CD4-positive, alpha-beta T cell treated with Interferon alpha-2 for 1 hour (primary cell): Measurements from ENCODE around the gene IFI35.
"Not testable (repeated sequence)": the region's sequence is repeated elsewhere in the genome, so short reads cannot be mapped to it uniquely, and the experiment has no call there.

ENCODE experiments used
- DNase-seq, 2 donors: peaks; one replicate each; pipeline ENCODE4 v3.0.0-alpha.2; 2020 to 2022

The IFI35 gene

DNA sequence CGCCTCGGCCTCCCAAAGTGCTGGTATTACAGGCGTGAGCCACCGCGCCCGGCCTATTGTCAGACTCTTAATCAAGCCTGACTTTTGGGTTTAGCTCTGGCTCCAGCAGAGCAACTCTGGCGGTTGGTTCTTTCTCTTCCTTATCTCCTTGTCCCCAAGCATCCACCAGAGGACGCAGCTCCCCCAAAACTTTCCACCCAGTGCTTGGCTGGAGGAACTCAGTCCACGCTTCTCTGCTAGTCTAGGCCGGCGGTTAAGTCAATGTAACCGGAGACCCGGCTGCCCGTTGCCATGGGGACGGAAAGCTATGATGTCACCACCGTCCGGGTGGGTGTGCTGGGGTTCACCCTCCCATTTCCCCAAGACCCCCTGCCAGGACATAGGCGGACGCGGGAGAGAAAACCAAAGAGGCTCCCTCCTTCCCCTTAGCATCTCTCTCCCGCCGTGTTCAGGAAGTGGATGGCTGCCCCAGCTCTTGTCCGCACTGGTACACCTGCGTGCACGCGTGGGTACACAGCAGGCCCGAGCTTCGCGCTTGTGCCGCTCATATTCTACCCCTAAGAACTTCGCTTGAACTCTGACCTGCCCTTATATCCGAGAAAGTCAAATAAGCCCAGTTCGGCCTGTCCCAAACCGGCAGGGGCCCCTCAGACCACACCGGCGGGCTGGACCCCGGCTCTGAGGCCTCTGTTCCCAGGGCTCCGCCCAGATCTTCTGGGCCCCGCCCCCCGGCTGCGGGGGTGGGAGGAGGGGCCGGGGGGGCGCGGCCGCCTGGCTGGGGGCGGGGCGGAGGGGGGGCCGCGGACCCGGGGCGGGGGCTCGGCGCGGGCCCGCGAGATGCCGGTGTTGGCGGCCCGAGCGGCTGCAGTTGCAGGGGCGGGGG, 18.1 kb downstream of the IFI35 start, which contains the start of gene RND2:
Gene RND2 (plus strand): TSS at position 825 of the 883 bp plus-strand sequence. CDS start 117 bp downstream, outside the sequence.
- DNase-seq, result peak; percentile 87 to 88

DNA sequence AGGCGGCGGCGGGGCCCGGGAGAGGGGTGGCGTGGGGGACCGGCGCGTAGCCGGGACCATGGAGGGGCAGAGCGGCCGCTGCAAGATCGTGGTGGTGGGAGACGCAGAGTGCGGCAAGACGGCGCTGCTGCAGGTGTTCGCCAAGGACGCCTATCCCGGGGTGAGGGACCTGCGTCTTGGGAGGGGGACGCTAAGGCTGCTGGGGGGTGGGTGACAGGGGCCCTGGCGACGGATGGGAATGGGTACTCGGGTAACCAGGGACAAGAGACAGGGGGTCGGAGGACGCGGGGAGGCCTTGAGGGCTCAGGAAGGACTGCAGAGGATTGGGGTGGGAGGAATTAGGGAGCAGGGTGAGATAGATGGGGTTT, 18.7 kb downstream of the IFI35 start:
- no peak for DNase-seq

DNA sequence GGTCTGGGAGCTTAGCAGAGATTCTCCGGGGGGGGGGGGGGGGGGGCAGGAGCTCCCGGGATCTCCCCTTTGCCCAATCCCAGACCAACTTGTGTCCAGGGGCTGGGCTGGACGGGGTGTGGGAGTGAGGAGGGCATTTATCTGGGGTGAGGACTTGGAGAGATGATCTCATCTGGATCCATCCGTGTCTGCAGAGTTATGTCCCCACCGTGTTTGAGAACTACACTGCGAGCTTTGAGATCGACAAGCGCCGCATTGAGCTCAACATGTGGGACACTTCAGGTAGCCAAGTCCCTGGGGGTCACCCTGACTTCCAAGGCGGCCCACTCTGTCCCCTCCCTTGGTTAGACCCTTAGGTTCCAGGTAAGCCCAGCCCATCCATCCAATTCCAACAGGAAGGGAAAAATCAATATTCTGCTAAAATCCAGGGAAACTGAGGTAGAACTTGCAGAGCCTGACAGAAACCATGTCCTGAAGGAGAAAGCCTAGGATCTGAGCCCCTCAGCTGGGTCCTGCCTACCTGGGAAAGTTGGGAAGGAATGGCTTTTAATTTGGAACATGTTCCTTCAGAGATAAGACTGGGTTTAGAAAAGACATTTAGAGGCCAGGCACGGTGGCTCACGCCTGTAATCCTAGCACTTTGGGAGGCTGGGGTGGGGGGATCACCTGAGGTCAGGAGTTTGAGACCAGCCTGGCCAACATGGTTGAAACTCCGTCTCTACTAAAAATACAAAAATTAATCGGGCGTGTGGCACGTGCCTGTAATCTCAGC, 19.4 kb downstream of the IFI35 start:
- DNase-seq, result no peak

DNA sequence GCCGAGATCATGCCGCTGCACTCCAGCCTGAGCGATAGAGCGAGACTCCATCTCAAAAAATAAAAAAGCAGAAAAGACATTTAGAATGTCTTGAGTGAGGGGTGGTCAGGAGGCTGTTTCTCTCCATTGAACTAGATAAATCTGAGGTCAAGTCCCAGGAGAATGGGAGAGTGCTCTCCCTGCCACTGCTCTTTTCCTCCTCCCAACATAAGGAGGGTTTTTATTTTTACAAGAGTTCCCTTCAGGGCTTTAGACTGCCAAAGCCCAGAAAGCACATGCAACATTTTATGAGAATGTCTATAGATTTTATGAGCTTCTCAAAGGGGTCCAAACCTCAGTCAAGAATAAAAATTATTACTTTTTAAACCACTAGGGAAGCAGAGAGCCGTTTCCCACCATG, 20.0 kb downstream of the IFI35 start:
- no peak for DNase-seq

DNA sequence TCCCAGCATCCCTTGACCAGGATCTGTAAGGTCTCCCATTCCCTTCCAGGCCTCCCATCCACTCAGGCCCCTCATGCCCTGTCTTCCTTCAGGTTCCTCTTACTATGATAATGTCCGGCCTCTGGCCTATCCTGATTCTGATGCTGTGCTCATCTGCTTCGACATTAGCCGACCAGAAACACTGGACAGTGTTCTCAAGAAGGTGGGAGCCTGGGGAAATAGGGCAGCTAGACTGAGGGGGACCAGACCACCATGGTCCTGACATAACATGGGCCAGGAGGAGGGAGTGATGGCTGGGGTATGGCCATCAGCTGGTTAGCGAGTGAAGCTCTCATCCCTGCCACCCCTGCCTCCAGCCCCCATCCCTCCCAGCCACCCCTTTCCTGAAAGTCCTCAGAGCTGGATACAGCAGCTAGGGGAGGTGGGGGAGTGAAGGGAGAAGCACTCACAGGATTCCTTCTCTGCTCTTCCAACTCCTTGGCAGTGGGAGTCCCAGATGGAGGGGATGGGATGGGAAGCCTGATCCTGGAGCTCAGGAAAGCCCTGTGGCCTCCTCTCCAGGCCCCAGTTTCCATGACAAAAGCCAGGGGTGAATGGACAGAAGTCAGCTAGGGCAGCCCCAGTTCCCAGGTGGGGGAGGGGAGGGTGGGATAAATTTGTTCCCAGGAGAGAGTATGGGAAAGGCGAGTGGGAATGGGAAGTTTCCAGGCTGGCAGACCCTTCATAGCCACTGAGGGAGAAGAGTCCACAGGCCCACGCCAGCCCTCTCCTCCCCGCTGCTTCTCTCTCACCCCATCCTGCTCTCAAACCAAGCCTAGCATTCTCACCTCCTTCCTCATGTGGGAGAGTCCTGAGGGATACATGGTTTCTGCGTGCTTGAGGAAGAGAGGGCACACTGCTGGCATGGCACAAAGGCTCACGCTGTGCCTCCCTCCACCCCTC, 20.8 kb downstream of the IFI35 start:
- DNase-seq, result no peak

DNA sequence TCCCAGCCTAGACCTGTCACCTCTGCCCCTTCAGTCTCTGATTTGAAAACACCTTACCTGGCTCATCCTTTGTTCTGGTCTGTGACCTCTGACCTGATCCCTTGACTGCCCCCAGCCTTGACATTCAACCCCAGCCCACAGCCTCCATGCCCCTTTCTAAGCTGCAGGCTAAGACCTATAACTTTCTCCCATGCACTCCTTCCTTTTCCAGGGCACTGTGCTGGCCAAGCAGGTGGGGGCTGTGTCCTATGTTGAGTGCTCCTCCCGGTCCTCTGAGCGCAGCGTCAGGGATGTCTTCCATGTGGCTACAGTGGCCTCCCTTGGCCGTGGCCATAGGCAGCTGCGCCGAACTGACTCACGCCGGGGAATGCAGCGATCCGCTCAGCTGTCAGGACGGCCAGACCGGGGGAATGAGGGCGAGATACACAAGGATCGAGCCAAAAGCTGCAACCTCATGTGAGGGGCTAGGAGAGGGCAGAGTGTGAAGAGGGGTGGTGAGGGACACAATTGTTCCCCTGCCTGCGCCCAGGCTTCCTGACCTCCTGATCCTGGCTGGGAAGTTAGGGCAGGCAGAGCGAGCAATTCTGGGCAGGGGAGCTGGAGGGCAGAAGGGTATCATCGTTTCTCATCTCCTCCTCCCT, 21.8 kb downstream of the IFI35 start:
- no peak for DNase-seq

DNA sequence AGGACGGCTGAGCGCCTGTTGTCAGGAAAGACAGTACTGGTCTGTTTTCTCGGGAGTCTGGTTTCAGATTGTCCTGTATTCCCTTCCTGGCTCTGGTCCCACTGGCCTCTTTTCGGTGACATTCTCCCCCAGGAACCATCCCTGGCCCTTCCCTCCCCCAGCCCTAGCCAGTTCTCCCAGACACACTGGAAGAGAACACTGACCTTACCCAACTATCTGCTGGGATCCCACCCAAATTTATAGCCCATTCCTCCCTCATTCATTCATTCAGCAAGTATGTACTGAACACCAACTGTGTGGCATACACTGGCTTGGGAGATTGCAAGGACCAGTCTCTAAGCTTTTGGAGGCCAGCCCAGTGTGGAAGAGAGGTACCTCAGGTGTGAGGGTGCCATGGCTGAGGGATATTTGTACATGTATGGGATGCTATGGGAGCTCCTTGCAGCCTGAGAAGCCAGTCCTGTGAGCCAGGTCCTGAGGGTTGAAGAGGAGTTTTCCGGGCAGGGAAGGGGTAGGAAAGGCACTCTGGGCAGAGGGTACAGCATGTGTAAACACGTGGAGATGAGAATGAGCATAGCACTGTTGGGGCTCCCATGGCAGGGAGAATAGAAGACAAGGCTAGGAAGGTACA, 23.7 kb downstream of the IFI35 start:
- DNase-seq, result no peak

DNA sequence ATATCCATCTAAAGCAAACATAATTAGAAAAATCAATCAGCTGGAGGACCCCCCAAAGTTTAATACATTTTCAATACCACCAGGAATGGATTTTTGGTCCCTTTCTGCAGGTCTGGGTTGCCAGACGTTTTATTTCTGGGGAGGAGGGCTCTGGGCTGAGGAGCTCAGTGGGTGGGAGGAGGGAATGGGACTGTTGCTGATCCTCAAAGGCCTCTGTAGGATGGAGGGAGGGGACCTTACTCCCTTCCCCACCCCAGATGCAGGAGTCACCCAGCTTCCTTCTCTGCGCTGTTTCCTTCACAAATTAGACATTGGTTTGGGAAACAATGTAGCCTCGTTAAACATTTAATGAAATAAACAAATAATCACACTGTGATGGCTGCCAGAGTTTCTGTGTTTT, 25.1 kb downstream of the IFI35 start:
- DNase-seq, result no peak

DNA sequence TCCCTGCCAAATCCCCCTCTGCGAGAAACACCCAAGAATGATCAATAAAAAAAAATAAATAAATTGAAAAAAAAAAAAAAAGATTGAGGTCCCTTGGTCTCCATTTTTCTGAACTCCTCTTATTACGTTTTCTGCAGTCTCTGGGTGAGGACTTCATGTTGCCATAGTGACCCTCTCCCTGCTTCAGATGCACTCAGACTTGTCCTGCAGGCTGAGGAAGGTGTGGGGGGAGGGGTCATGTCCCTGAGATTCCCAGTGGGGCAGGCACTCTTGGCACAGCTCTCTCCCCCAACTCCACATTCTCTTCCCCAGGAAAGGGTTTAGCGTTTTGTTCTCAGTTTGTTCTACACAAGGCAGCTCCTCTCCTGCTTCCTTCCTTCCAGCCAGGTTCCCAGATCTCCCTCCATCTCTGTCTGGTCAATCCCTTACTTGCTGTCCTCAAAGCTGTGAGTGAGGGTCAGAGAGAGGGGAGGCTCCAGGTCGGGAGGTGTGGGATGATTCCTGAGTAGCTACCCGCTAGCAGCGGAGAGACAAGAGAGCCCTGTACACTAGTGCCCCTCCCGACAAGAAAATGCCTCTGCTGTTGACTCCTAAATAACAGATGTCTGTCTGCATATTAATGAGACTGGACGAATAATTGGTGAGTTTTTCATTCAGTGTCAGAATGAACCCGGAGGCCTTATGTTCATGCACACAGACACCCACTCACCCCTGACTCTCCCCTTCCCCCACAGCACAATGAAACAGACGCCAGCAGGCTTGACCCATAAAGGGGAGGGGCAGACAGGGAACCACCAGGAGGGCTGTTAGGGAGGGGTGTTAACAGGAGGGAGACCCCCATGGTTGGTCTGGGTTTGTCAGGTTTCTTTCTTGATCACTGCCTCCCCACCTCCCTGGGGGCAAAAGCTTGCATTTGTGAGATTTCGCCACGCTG, 27.6 kb downstream of the IFI35 start:
- no peak for DNase-seq

DNA sequence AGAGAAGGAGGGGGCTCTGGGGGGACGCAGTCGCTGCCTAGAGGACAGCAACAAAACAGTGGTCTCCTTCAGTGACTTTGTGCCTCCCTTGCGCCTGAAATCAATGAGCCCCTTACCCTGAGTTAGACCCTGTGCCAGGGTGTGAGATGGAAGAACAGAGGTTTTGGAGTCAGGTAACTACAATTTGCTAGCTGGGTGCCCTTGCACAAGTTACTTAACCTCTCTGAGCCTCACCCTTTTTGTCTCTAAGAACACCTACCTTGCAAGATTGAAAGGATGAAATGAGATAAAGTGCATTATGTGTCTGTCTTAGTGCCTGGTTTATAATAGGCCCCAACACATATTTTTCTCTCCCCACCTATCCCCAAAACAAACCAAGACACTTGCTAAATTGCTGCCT, 28.3 kb downstream of the IFI35 start:
- DNase-seq, result no peak

DNA sequence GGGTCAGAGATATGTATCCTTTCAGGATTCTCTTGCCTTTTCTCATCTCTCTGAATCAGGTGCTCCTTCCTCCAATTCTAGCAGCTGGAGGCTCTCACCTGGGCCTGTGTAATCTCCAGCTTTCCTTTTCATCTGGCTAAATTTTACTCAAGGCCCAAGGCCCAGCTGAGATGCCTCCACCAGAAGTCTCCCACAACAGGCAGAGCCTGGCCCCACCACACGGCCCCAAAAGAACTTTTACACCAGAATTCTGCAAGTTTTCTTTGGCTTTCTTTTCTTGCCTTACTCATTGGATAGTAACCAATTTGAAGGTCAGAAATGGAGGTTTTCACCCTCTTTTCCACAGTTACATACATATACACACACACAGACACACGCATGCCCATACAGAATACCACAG, 33.1 kb downstream of the IFI35 start:
- no peak for DNase-seq

DNA sequence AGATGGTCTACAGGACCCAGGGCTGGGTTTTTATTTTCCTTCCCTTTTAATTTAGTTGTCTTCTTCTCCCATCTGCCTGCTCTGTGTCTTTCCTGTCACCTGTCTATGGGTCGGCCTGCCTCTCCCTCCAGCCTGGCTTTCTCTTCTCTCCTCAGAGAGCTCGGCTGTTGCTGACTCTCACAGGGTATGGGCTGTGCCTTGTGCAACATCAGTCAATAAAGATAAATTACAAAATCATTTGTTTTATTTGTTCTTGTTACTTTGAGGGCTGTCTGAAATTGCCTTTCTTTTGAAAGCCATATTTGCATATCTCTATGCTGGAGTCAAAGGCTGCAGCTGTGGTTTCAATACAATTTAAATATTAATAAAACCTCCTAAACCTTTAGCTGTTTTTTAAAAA, 34.1 kb downstream of the IFI35 start:
- DNase-seq, result no peak

DNA sequence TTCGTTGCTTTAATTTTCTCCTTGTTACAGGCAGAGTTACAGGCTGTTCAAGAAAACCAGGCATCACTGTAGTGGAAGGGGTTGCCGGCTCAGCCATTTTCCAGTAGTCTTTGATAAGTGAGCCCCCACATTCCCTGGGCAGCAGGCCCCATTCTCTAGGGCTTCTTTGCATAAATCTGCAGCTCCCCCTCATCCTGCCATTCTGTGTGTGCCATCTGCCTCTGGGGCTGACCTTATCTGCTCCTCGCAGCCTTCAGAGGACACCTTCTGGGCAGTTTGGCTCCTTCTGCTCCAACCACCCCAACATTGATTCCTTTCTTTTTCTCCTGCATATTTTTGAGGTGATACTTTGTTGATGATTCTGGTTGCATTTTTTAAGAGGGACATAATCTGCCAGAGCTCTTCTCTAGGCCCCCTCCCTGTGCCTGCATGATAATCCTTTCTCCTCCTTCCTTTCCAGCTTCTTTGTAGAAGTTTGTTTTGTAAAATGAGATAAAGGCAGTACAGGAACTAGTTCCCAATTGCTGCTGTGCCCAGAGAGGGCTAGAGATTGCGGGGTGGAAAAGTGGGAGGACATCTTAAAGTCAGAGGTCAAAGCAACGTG, 35.5 kb downstream of the IFI35 start:
- DNase-seq, result no peak

DNA sequence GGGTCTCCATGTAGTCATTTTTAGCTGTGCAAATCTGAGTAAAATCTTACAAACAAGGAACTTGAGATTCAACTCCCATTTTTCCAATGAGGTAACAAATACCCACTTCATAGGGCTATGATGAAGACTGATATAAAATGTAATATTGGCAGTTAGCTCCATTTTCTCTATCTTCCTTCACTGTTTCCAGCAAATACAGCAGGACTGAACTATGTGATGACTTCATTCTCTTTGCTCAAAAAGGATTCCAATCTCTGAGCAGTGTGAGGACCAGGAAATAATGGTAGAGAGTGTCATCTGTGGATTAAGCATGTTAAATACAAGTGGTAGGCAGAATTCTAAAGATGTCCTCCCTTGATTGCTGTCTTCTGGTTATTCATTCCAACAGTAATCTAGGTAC, 36.7 kb downstream of the IFI35 start:
- no peak for DNase-seq

DNA sequence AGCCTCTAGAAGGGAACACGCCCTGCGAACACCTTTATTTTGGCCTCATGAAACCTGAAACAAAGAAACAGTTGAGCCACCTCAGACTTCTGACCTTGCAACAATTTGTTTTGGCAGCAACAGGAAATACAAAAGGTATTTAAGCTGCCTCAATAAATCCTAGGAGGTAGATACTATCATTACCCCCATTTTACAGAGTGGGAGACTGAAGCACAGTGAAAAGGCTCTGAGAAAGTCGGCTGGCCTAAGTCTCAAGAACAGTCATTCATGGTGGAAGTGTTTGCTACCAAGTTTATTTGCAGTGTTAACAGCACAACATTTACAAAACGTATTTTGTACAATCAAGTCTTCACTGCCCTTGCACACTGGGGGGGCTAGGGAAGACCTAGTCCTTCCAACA, 37.4 kb downstream of the IFI35 start:
- DNase-seq, result no peak

DNA sequence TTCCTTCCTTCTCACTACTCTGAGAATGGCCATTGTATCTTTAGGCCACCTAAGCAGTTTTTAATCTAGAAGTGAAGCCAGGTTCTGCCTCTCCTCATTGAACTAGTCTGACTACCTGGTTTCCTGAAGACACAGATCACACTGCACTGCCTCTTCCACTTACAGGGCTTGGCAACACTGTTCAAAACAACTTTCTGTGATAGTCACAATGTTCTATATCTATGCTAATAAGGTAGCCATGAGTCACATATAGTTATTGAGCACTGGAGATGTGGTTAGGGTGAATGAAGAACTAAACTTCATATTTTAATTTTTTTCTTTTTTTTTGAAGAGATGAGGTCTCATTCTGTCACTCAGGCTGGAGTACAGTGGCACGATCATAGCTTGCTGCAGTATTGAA, 45.4 kb downstream of the IFI35 start:
- no peak for DNase-seq

DNA sequence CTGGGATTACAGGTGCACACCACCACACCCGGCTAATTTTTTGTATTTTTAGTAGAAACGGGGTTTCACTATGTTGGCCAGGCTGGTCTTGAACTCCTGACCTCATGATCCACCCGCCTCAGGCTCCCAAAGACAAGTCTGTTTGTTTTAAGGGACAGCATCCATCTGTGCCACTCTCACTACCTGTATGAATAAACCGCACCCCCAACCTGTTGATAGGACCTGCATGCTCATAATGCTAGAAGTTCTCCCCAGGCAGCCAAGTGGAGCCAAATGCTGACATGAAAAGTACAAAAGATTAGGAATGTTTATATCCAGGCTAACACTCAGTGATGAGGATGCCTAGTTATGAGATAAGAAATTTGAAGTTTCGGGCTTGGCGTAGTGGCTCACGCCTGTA, 46.4 kb downstream of the IFI35 start:
- not testable (repeated sequence) for DNase-seq

DNA sequence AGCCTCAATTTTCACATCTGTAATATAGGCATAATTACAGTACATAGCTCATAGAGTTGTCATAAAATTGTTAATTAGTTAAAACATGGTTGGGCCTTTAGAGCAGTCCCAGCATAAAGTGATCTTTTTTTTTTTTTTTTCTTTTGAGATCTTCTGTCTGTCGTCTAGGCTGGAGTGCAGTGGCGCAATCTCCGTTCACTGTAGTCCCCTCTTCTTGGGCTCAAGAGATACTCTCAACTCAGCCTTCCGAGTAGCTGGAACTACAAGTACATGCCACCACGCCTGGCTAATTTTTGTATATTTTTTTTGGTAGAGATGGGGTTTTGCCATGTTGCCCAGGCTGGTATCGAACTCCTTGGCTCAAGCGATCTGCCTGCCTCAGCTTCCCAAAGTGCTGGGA, 49.5 kb downstream of the IFI35 start:
- DNase-seq, result no peak

DNA sequence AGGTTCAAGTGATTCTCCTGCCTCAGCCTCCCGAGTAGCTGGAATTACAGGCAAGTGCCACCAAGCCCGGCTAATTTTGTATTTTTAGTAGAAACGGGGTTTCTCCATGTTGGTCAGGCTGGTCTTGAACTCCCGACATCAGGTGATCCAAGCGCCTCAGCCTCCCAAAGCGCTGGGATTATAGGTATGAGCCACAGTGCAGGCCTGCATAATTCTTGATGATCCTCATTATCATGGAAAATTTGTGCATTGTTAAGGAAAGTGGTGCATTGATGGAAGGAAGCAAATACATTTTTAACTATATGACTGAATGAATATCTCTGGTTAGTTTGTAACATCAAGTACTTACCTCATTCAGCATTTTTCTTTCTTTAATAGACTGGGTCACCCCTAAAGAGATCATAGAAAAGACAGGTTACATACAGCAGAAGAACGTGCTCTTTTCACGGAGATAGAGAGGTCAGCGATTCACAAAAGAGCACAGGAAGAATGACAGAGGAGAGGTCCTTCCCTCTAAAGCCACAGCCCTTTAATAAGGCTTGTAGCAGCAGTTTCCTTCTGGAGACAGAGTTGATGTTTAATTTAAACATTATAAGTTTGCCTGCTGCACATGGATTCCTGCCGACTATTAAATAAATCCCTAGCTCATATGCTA, 56.5 kb downstream of the IFI35 start:
- DNase-seq, result no peak
